WERI-Rb-1 (cell line): ENCODE measurements around the gene TRAFD1.

Source experiments
- DNase-seq: peaks from one replicate; pipeline ENCODE4 v3.0.0-alpha.2; 2020
- H3K27ac ChIP-seq: fragments of 250-450 bp; sonication (Bioruptor Pico); 2 replicates; pipeline ENCODE4 v1.5.1; 2020; ENCODE audit warnings: mild to moderate bottlenecking, moderate library complexity
- H3K27me3 ChIP-seq: fragments of 250-450 bp; sonication (Bioruptor Pico); 2 replicates; pipeline ENCODE4 v1.5.1; 2021; ENCODE audit warnings: mild to moderate bottlenecking, low read depth, moderate library complexity; ENCODE audit not compliant: insufficient read depth, severe bottlenecking
- H3K36me3 ChIP-seq: fragments of 250-450 bp; sonication (Bioruptor Pico); 2 replicates; pipeline ENCODE4 v1.5.1; 2020; ENCODE audit warnings: mild to moderate bottlenecking, moderate library complexity
- H3K4me3 ChIP-seq: 2 replicates; pipeline ENCODE4 v1.5.1; 2011; ENCODE audit warnings: low read depth, mild to moderate bottlenecking, control low read depth, low read length
- H3K9me3 ChIP-seq: fragments of 250-450 bp; sonication (Bioruptor Pico); 2 replicates; pipeline ENCODE4 v1.5.1; 2021; ENCODE audit warnings: mild to moderate bottlenecking, moderate library complexity; ENCODE audit not compliant: severe bottlenecking
- CTCF ChIP-seq: IDR thresholded peaks from 2 replicates; pipeline ENCODE4 v1.5.1; 2011; ENCODE audit warnings: low read depth, mild to moderate bottlenecking, control low read depth, inconsistent platforms, low read length

The TRAFD1 gene

GRCh38 chr12:112165624-112166023 lies 40.3 kb downstream of the TRAFD1 start:
- no peak for DNase-seq
- peaks cover 21% of the 10 kb centered on the region for H3K36me3 ChIP-seq
- no peaks in the 10 kb centered on the region for H3K9me3 ChIP-seq
- TF ChIP-seq CTCF, result no peak
- H3K4me3 ChIP-seq, result no peak overlapping the region
- H3K27me3 ChIP-seq, result no peaks in the 10 kb centered on the region
- no peak overlapping the region for H3K27ac ChIP-seq

- Histone ChIP-seq H3K27ac (no peak overlapping the region), H3K36me3 (peaks cover 22% of the 10 kb centered on the region), H3K27me3 (no peaks in the 10 kb centered on the region), H3K9me3 (no peaks in the 10 kb centered on the region), H3K4me3 (no peak overlapping the region)
- no peak for TF ChIP-seq CTCF
- no peak for DNase-seq
These were observed 41.0 kb downstream of the TRAFD1 start for GRCh38 chr12:112166051-112167015.

- Histone ChIP-seq H3K27me3 (no peaks in the 10 kb centered on the region), H3K27ac (no peak overlapping the region), H3K36me3 (peaks cover 20% of the 10 kb centered on the region), H3K9me3 (no peaks in the 10 kb centered on the region), H3K4me3 (no peak overlapping the region)
- no peak for DNase-seq
- no peak for TF ChIP-seq CTCF
These were observed 41.7 kb downstream of the TRAFD1 start for GRCh38 chr12:112167031-112167461.

- peaks cover 18% of the 10 kb centered on the region for H3K36me3 ChIP-seq
- no peak for DNase-seq
- no peak overlapping the region for H3K4me3 ChIP-seq
- no peak overlapping the region for H3K27ac ChIP-seq
- TF ChIP-seq CTCF, result no peak
- H3K9me3 ChIP-seq, result no peaks in the 10 kb centered on the region
- no peaks in the 10 kb centered on the region for H3K27me3 ChIP-seq
These were observed 42.6 kb downstream of the TRAFD1 start for GRCh38 chr12:112167718-112168525.

- no peak for TF ChIP-seq CTCF
- Histone ChIP-seq H3K4me3 (no peak overlapping the region), H3K27me3 (no peaks in the 10 kb centered on the region), H3K9me3 (no peaks in the 10 kb centered on the region), H3K36me3 (peaks cover 14% of the 10 kb centered on the region), H3K27ac (no peak overlapping the region)
- DNase-seq, result no peak
These were observed 43.2 kb downstream of the TRAFD1 start for GRCh38 chr12:112168561-112168971.
